IMR-90 (cell line): ENCODE results near the gene PTPRO. TPM values are rescaled to one million over a fixed set of nuclear protein-coding genes. Genes with fewer than 3 reads are reported as not detected.

Experiments used
- ATAC-seq: fragments of 200-7000 bp; cut with Tn5 transposase; 2 replicates; pipeline ENCODE4 v1.9.1; 2020; ENCODE audit warnings: low read depth, mild to moderate bottlenecking, moderate library complexity
- BruUV-seq: library from RNA; stranded (reverse); fragments of 400-500 nt; replicated peaks from 2 replicates; lab custom pipeline; 2021; lab: Mats Ljungman, UMichigan
- CTCF ChIA-PET: fragments of 300-600 bp; formaldehyde crosslinking; extraction: SDS; loops from one replicate; lab custom pipeline; 2021; ENCODE audit warnings: antibody characterized with exemption; lab: Yijun Ruan, JAX
- POLR2A ChIA-PET: fragments of 300-600 bp; sonication (Branson Sonifier 250); formaldehyde crosslinking; loops from one replicate; lab custom pipeline; 2022; ENCODE audit warnings: antibody characterized with exemption; ENCODE audit not compliant: unreplicated experiment; lab: Charles Lee
- DNase-seq: peaks from one replicate; pipeline ENCODE4 v3.0.0; 2013
- H2AFZ ChIP-seq: replicated peaks from 2 replicates; pipeline ENCODE3; 2013; ENCODE audit warnings: low read length, mild to moderate bottlenecking; ENCODE audit not compliant: poor library complexity
- H2AK5ac ChIP-seq: 2 replicates; pipeline ENCODE4 v1.6.1; 2013; ENCODE audit warnings: low read depth, low read length, inconsistent platforms
- H2AK9ac ChIP-seq: replicated peaks from 2 replicates; pipeline ENCODE3; 2013; ENCODE audit warnings: mild to moderate bottlenecking, low read depth, low read length, moderate library complexity; ENCODE audit not compliant: poor library complexity
- H2BK120ac ChIP-seq: 2 replicates; pipeline ENCODE4 v1.6.1; 2013; ENCODE audit warnings: low read depth, low read length, inconsistent platforms
- H2BK15ac ChIP-seq: 3 replicates; pipeline ENCODE4 v1.6.1; 2013; ENCODE audit warnings: low read depth, low read length, inconsistent platforms
- H2BK20ac ChIP-seq: 2 replicates; pipeline ENCODE4 v1.6.1; 2013; ENCODE audit warnings: low read depth, mild to moderate bottlenecking, inconsistent platforms, low read length, moderate library complexity
- H2BK5ac ChIP-seq: 2 replicates; pipeline ENCODE4 v1.6.1; 2013; ENCODE audit warnings: mild to moderate bottlenecking, low read depth, low read length, inconsistent platforms; ENCODE audit not compliant: poor library complexity, severe bottlenecking
- H3K14ac ChIP-seq: replicated peaks from 2 replicates; pipeline ENCODE4 v1.6.1; 2013; ENCODE audit warnings: low read depth, low read length, inconsistent platforms
- H3K18ac ChIP-seq: 2 replicates; pipeline ENCODE4 v1.6.1; 2013; ENCODE audit warnings: low read depth, low read length, control low read depth
- H3K23ac ChIP-seq: 2 replicates; pipeline ENCODE4 v1.6.1; 2013; ENCODE audit warnings: low read depth, low read length, inconsistent platforms
- H3K27ac ChIP-seq: 2 replicates; pipeline ENCODE4 v1.5.1; 2013; ENCODE audit warnings: mild to moderate bottlenecking, control low read depth, low read length; ENCODE audit not compliant: insufficient read depth
- H3K27me3 ChIP-seq: 2 replicates; pipeline ENCODE4 v1.6.1; 2013; ENCODE audit warnings: low read length; ENCODE audit not compliant: control insufficient read depth, insufficient read depth
- H3K36me3 ChIP-seq: 2 replicates; pipeline ENCODE4 v1.6.1; 2013; ENCODE audit warnings: low read length, mixed read lengths; ENCODE audit not compliant: control insufficient read depth, insufficient read depth
- H3K4ac ChIP-seq: 2 replicates; pipeline ENCODE4 v1.6.1; 2013; ENCODE audit warnings: low read depth, low read length, inconsistent platforms
- H3K4me1 ChIP-seq: 2 replicates; pipeline ENCODE4 v1.6.1; 2013; ENCODE audit warnings: low read length, mixed read lengths; ENCODE audit not compliant: control insufficient read depth, insufficient read depth
- H3K4me2 ChIP-seq: 2 replicates; pipeline ENCODE4 v1.6.1; 2013; ENCODE audit warnings: low read depth, mild to moderate bottlenecking, control low read depth, low read length, moderate library complexity
- H3K4me3 ChIP-seq: 2 replicates; pipeline ENCODE4 v1.5.1; 2013; ENCODE audit warnings: low read depth, mild to moderate bottlenecking, control low read depth, low read length, moderate library complexity; ENCODE audit not compliant: insufficient read depth
- H3K56ac ChIP-seq: 2 replicates; pipeline ENCODE4 v1.6.1; 2013; ENCODE audit warnings: low read length, inconsistent platforms; ENCODE audit not compliant: insufficient read depth; ENCODE audit errors: extremely low read depth
- H3K79me1 ChIP-seq, 2 experiments: 2 replicates each; pipeline ENCODE4 v1.6.1; 2013; ENCODE audit warnings: low read length in 2 of 2, inconsistent platforms in 1 of 2, low read depth in 1 of 2
- H3K9ac ChIP-seq: 2 replicates; pipeline ENCODE4 v1.6.1; 2013; ENCODE audit warnings: low read depth, low read length, control low read depth
- H3K9me1 ChIP-seq: 2 replicates; pipeline ENCODE4 v1.6.1; 2013; ENCODE audit warnings: low read length, inconsistent platforms; ENCODE audit not compliant: insufficient read depth
- H3K9me3 ChIP-seq: 2 replicates; pipeline ENCODE4 v1.6.1; 2013; ENCODE audit warnings: low read length; ENCODE audit not compliant: control insufficient read depth, insufficient read depth
- H4K20me1 ChIP-seq: 2 replicates; pipeline ENCODE4 v1.6.1; 2013; ENCODE audit warnings: low read length, inconsistent platforms; ENCODE audit not compliant: insufficient read depth
- H4K5ac ChIP-seq: 2 replicates; pipeline ENCODE4 v1.6.1; 2013; ENCODE audit warnings: mild to moderate bottlenecking, low read depth, low read length, control low read depth
- H4K8ac ChIP-seq, 2 experiments: 2 replicates each; pipeline ENCODE4 v1.6.1; 2013; ENCODE audit warnings: low read depth in 2 of 2, low read length in 2 of 2, control low read depth in 1 of 2, inconsistent platforms in 1 of 2
- H4K91ac ChIP-seq: 2 replicates; pipeline ENCODE4 v1.6.1; 2013; ENCODE audit warnings: low read depth, low read length, inconsistent platforms; ENCODE audit not compliant: insufficient read depth
- FOS ChIP-seq: fragments of 150-350 bp; IDR thresholded peaks from 2 replicates; pipeline ENCODE4 v1.6.1; 2016; ENCODE audit warnings: low read depth, low read length
- MAFK ChIP-seq: IDR thresholded peaks from 2 replicates; pipeline ENCODE4 v1.6.1; 2012; ENCODE audit warnings: low read depth, low read length, improper control_type of control experiment
- RAD21 ChIP-seq: IDR thresholded peaks from 2 replicates; pipeline ENCODE4 v1.6.1; 2012; ENCODE audit warnings: low read length, improper control_type of control experiment
- SMC3 ChIP-seq: fragments of 150-350 bp; IDR thresholded peaks from 2 replicates; pipeline ENCODE4 v1.6.1; 2016; ENCODE audit warnings: low read depth, mild to moderate bottlenecking, antibody characterized with exemption, low read length, moderate library complexity
- WGBS, 2 experiments: methylation state at CpG; one replicate each; pipeline versions ENCODE4 v1.1.5 to v1.1.7; 2013; ENCODE audit warnings: missing lambda C conversion rate in 2 of 2; ENCODE audit not compliant: insufficient read length in 1 of 2; ENCODE audit errors: extremely low coverage in 2 of 2; 5-methylcytosine and 5-hydroxymethylcytosine counted together
- dilution Hi-C: fragments of 300-500 bp; cut with HindIII; formaldehyde crosslinking; loops from one replicate; pipeline ENCODE4 v1.14.3; 2018; ENCODE audit warnings: low sequenced_read_pairs; ENCODE audit not compliant: unreplicated experiment
- in situ Hi-C: fragments of 300-500 bp; cut with MboI; formaldehyde crosslinking; loops from 3 replicates; pipeline ENCODE4 v1.14.3; 2019; ENCODE audit warnings: low sequenced_read_pairs, inconsistent platforms, mixed read lengths
- intact Hi-C: fragments of 100-400 bp; cut with micrococcal nuclease; formaldehyde crosslinking; loops from 2 replicates; pipeline ENCODE4 v1.10.0; 2022
- polyA plus RNA-seq, 3 experiments: library from polyadenylated mRNA; depleted of rRNA; stranded (reverse); fragments of >200 nt; gene quantifications; 2 replicates each; pipeline ENCODE4 v1.2.3, GENCODE V29; 2012; ENCODE audit warnings: low replicate concordance in 1 of 3
- total RNA-seq: library from RNA; depleted of rRNA; stranded (reverse); fragments of >200 nt; gene quantifications from 2 replicates; pipeline ENCODE4 v1.2.3, GENCODE V29; 2012
- TF ChIP-seq, protein P1 (sequence below): conservative IDR thresholded peaks from 2 replicates; pipeline ENCODE4 v1.5.1; 2012; ENCODE audit warnings: mild to moderate bottlenecking, low read depth, low read length, improper control_type of control experiment

The PTPRO gene
- total and polyA plus RNA-seq, 2 of the 4 experiments (the other 2 are of a cell fraction) = 0.03 to 0.18 TPM

DNA sequence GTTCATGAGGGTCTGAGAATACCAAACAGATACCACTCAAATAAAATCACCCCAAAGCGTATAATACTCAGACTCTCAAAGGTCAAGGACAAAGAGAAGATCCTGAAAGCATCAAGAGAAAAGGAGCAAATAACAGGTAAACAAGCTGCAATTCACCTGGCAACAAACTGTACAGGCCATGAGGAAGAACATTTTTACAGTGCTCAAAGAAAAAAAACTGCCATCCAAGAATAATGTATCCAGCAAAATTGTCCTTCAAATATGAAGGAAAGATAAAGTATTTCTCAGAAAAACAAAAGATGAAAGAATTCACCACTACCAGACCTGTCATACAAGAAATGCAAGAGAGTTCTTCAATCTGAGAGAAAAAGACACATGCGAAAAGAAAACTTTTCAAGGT lies 206.4 kb downstream of the PTPRO start:
- Histone ChIP-seq H2BK120ac (no peak overlapping the region), H2AFZ (no peak overlapping the region), H4K91ac (no peak overlapping the region), H3K9ac (no peak overlapping the region), H3K27me3 (peaks cover 11% of the 10 kb centered on the region), H3K9me1 (no peaks in the 10 kb centered on the region), H3K4me1 (no peaks in the 10 kb centered on the region), H3K9me3 (peaks cover 2% of the 10 kb centered on the region; the same call in 1 of the 2 replicates), H3K27ac (no peak overlapping the region), H2BK5ac (no peak overlapping the region), H2AK5ac (no peak overlapping the region), H3K4ac (no peak overlapping the region), H3K36me3 (no peaks in the 10 kb centered on the region), H4K8ac (no peak overlapping the region), H3K56ac (no peak overlapping the region), H4K5ac (no peak overlapping the region), H3K4me2 (no peak overlapping the region), H3K4me3 (no peak overlapping the region), H3K79me1 (no peaks in the 10 kb centered on the region), H3K14ac (no peak overlapping the region), H3K23ac (no peak overlapping the region), H2AK9ac (no peak overlapping the region), H2BK20ac (no peak overlapping the region), H3K18ac (no peak overlapping the region), H2BK15ac (no peak overlapping the region), H4K20me1 (no peaks in the 10 kb centered on the region)
- DNase-seq (no peak), ATAC-seq (no peak)
- intact Hi-C loops (loop anchor here (10.0 kb wide), 1 partner anchor 534 kb away; no protein-coding TSS in a partner anchor), dilution Hi-C loops (no loop called here), in situ Hi-C loops (no loop called here)
- TF ChIP-seq MAFK = no peak
- TF ChIP-seq RAD21 = no peak
- no peak for TF ChIP-seq SMC3
- TF ChIP-seq, protein P1, sequence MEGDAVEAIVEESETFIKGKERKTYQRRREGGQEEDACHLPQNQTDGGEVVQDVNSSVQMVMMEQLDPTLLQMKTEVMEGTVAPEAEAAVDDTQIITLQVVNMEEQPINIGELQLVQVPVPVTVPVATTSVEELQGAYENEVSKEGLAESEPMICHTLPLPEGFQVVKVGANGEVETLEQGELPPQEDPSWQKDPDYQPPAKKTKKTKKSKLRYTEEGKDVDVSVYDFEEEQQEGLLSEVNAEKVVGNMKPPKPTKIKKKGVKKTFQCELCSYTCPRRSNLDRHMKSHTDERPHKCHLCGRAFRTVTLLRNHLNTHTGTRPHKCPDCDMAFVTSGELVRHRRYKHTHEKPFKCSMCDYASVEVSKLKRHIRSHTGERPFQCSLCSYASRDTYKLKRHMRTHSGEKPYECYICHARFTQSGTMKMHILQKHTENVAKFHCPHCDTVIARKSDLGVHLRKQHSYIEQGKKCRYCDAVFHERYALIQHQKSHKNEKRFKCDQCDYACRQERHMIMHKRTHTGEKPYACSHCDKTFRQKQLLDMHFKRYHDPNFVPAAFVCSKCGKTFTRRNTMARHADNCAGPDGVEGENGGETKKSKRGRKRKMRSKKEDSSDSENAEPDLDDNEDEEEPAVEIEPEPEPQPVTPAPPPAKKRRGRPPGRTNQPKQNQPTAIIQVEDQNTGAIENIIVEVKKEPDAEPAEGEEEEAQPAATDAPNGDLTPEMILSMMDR = no peak
- TF ChIP-seq FOS = no peak
- ChIA-PET CTCF (interaction anchor here (0.6 to 1.5 kb wide), 2 partner anchors 40 to 56 kb away, joined by 3 to 5 read pairs; no protein-coding TSS in a partner anchor), POLR2A (interaction anchor here (0.6 kb wide), 1 partner anchor 757 kb away, joined by 4 read pairs; a partner anchor contains a TSS)
- WGBS, 2 experiments = no CpG with 5 or more reads among the region's 2 CpGs
- no TSS peak for BruUV-seq
